Measurements from ENCODE around the gene CD47. TPM values are rescaled to one million over a fixed set of nuclear protein-coding genes. Genes with fewer than 3 reads are reported as not detected.

The CD47 gene
- total RNA-seq, 1 experiment from 2014 or later, result 16.3 TPM

DNA sequence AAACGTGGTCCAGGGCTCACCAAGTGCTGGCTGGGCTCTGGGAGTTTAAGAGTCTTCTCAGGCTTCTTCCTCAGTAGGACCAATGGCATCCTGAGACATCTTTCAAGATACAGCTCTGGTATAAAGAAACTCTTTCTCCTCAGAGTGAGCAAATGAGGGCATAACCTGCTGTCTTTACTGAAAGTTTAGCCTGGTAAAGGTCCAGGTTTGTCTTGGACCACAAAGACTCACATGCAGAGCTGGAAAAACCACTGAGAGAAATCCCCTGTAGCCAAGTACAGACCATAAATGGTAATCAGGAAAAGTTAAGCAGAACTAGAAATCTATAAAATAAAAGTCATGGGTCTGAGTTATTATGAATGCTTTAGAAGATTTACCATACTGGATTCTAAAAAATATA, 23.1 kb downstream of the CD47 start:
- ChIA-PET CTCF (no interaction called here), POLR2A (no interaction called here)
- no peak for ATAC-seq

DNA sequence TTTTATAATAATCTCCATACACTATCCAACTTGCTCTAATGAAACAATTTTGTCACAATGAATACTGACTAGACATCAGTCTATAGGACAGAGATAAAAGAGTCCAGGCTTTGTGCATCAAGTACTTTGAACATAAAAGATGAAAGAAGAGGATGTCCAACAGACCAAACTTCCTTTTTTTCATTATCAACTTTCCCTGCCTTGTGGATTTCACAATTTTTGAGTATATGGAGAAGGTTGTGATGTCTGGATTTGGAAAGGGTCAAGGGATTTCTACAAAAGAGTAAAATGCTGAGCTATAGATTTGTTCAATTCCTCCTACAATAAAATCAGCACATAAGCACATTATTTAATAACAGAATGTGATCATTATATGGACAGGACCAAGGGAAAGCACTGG, 25.7 kb downstream of the CD47 start:
- Mint-ChIP-seq H3K4me3 (no peak overlapping the region), H3K27ac (no peak overlapping the region), H3K36me3 (no peaks in the 10 kb centered on the region), H3K4me1 (peaks cover 5% of the 10 kb centered on the region), H3K27me3 (ENCODE audit: low read depth) (no peaks in the 10 kb centered on the region), H3K9me3 (no peaks in the 10 kb centered on the region)
- CTCF ChIA-PET, result interaction anchor here (0.7 kb wide), 1 partner anchor 751 kb away, joined by 6 read pairs; no protein-coding TSS in a partner anchor
- POLR2A ChIA-PET, result no interaction called here
- TF ChIP-seq, protein P1, sequence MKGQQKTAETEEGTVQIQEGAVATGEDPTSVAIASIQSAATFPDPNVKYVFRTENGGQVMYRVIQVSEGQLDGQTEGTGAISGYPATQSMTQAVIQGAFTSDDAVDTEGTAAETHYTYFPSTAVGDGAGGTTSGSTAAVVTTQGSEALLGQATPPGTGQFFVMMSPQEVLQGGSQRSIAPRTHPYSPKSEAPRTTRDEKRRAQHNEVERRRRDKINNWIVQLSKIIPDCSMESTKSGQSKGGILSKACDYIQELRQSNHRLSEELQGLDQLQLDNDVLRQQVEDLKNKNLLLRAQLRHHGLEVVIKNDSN (CRISPR knock-in tag; IDR thresholded peaks at IDR 0.05), result no peak
- TF ChIP-seq ZBTB43 (CRISPR knock-in tag; IDR thresholded peaks at IDR 0.05), result no peak
- no peak for TF ChIP-seq ZNF396 (CRISPR knock-in tag; IDR thresholded peaks at IDR 0.05; ENCODE audit: borderline replicate concordance)
- TF ChIP-seq ETV6 (CRISPR knock-in tag; IDR thresholded peaks at IDR 0.05), result no peak
- TF ChIP-seq STAT6 (CRISPR knock-in tag; conservative IDR thresholded peaks at IDR 0.05; ENCODE audit: low read depth), result no peak
- DNase-seq (ENCODE audit: low spot score), result no peak
- ATAC-seq, result no peak

More for the DNA sequence above, 23.1 kb downstream of the CD47 start:
- H3K9me3 Mint-ChIP-seq, result no peaks in the 10 kb centered on the region
- no peaks in the 10 kb centered on the region for H3K36me3 Mint-ChIP-seq
- no peaks in the 10 kb centered on the region for H3K27me3 Mint-ChIP-seq (ENCODE audit: low read depth)
- H3K4me1 Mint-ChIP-seq, result peaks cover 13% of the 10 kb centered on the region
- H3K27ac Mint-ChIP-seq, result no peak overlapping the region
- no peak for TF ChIP-seq NFYB (CRISPR knock-in tag; conservative IDR thresholded peaks at IDR 0.05; ENCODE audit: low read depth)
- DNase-seq (ENCODE audit: low spot score), result no peak
- no peak overlapping the region for H3K4me3 Mint-ChIP-seq

DNA sequence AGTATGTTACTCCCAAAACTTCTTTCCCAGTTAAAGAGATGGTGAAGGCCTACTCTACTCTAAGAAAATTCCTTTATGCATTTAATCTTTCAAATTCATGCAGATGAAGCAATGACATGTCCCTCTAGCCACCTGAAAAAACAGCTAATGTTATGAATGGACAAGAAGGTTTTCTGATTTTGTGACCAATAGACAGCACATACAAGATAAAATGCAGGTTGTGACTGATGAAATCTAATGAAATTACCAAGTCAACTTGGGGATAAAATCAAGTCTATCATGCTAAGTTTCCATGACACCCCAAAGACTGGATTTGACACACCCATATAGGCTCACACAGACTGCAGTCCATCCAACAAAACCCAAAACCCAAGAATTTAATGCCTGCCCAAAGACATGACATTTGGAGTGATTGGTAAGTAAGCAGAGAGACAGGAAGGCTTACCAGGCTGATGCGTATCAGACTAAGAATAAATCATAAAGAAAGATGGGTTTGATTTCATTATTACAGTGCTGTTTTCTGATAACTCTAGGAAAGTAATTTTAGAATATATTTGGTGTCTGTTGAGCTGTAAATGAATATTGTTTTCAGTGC, 26.4 kb downstream of the CD47 start:
- Mint-ChIP-seq H3K4me1 (peaks cover 9% of the 10 kb centered on the region), H3K4me3 (no peak overlapping the region), H3K27ac (no peak overlapping the region), H3K9me3 (no peaks in the 10 kb centered on the region), H3K36me3 (no peaks in the 10 kb centered on the region), H3K27me3 (ENCODE audit: low read depth) (no peaks in the 10 kb centered on the region)
- CTCF ChIA-PET, result no interaction called here
- ATAC-seq (no peak), DNase-seq (ENCODE audit: low spot score) (no peak)
- POLR2A ChIA-PET, result no interaction called here
- TF ChIP-seq ZNF219 (CRISPR knock-in tag; IDR thresholded peaks at IDR 0.05; ENCODE audit: borderline replicate concordance) (no peak), NR1H2 (CRISPR knock-in tag; IDR thresholded peaks at IDR 0.05) (no peak), ZNF416 (CRISPR knock-in tag; IDR thresholded peaks at IDR 0.05) (no peak), ZNF512 (CRISPR knock-in tag; IDR thresholded peaks at IDR 0.05; ENCODE audit: borderline replicate concordance) (no peak), NFE2L1 (CRISPR knock-in tag; IDR thresholded peaks at IDR 0.05) (no peak), FOXK1 (CRISPR knock-in tag; IDR thresholded peaks at IDR 0.05) (no peak), ZNF263 (CRISPR knock-in tag; IDR thresholded peaks at IDR 0.05; ENCODE audit: low read depth) (no peak), ELF4 (CRISPR knock-in tag; IDR thresholded peaks at IDR 0.05; ENCODE audit: low read depth) (no peak), ZMAT4 (CRISPR knock-in tag; IDR thresholded peaks at IDR 0.05) (no peak), TCF7 (CRISPR knock-in tag; IDR thresholded peaks at IDR 0.05; ENCODE audit: low read depth) (no peak), SOX15 (CRISPR knock-in tag; IDR thresholded peaks at IDR 0.05) (no peak), NR3C1 (CRISPR knock-in tag; conservative IDR thresholded peaks at IDR 0.05; ENCODE audit: low read depth) (no peak), ZNF532 (CRISPR knock-in tag; IDR thresholded peaks at IDR 0.05; ENCODE audit: borderline replicate concordance) (no peak), IRF1 (CRISPR knock-in tag; IDR thresholded peaks at IDR 0.05) (no peak), CBFB (CRISPR knock-in tag; IDR thresholded peaks at IDR 0.05; ENCODE audit: low read depth) (no peak)
